ENCODE measurements around the gene HSPBAP1.

- TF ChIP-seq, protein P1, sequence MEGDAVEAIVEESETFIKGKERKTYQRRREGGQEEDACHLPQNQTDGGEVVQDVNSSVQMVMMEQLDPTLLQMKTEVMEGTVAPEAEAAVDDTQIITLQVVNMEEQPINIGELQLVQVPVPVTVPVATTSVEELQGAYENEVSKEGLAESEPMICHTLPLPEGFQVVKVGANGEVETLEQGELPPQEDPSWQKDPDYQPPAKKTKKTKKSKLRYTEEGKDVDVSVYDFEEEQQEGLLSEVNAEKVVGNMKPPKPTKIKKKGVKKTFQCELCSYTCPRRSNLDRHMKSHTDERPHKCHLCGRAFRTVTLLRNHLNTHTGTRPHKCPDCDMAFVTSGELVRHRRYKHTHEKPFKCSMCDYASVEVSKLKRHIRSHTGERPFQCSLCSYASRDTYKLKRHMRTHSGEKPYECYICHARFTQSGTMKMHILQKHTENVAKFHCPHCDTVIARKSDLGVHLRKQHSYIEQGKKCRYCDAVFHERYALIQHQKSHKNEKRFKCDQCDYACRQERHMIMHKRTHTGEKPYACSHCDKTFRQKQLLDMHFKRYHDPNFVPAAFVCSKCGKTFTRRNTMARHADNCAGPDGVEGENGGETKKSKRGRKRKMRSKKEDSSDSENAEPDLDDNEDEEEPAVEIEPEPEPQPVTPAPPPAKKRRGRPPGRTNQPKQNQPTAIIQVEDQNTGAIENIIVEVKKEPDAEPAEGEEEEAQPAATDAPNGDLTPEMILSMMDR (conservative IDR thresholded peaks at IDR 0.05; ENCODE audit: low read depth, low read length), result no peak
- TF ChIP-seq EZH2 (IDR thresholded peaks at IDR 0.05; ENCODE audit: low read length, unreplicated experiment), result no peak
These were observed 34.6 kb upstream of the HSPBAP1 start for GRCh38 chr3:122828281-122828680.

Measured in PC-3 (cell line).